CD14-positive monocyte (primary cell): ENCODE results near the gene ELMO1. TPM values are rescaled to one million over a fixed set of nuclear protein-coding genes. Genes with fewer than 3 reads are reported as not detected.

Experiments
- DNase-seq, 3 donors: peaks; one replicate each; pipeline ENCODE4 v3.0.0-alpha.2; 2011 to 2022
- H2AFZ ChIP-seq: 2 replicates; pipeline ENCODE4 v1.6.0; 2012; ENCODE audit warnings: mild to moderate bottlenecking, low read depth, low read length, inconsistent platforms; ENCODE audit not compliant: insufficient read depth, poor library complexity, severe bottlenecking
- H3K27ac ChIP-seq, 2 donors: 1 replicate in 1 of 2; 2 replicates in 1 of 2; pipeline ENCODE4 v1.5.1; 2012 to 2013; ENCODE audit warnings: low read length in 2 of 2, control low read depth in 1 of 2, inconsistent platforms in 1 of 2, low read depth in 1 of 2, mild to moderate bottlenecking in 1 of 2
- H3K27me3 ChIP-seq, 2 donors: one replicate each; pipeline versions ENCODE4 v1.6.0 to v1.6.1; 2011 to 2013; ENCODE audit warnings: low read length in 2 of 2; ENCODE audit not compliant: control insufficient read depth in 2 of 2, insufficient read depth in 2 of 2
- H3K36me3 ChIP-seq, 2 donors: replicated peaks in 1 of 2; 1 replicate in 1 of 2; 2 replicates in 1 of 2; pipeline versions ENCODE4 v1.5.1 to v1.6.1; 2012 to 2013; ENCODE audit warnings: low read length in 2 of 2, control low read depth in 1 of 2, inconsistent platforms in 1 of 2, mild to moderate bottlenecking in 1 of 2; ENCODE audit not compliant: insufficient read depth in 2 of 2, control insufficient read depth in 1 of 2
- H3K4me1 ChIP-seq, 2 donors: 1 replicate in 1 of 2; 2 replicates in 1 of 2; pipeline versions ENCODE4 v1.5.1 to v1.6.1; 2012 to 2013; ENCODE audit warnings: low read length in 2 of 2, control low read depth in 1 of 2, inconsistent platforms in 1 of 2, mild to moderate bottlenecking in 1 of 2, moderate library complexity in 1 of 2; ENCODE audit not compliant: insufficient read depth in 2 of 2, control insufficient read depth in 1 of 2
- H3K4me2 ChIP-seq: replicated peaks from 2 replicates; pipeline ENCODE3; 2012; ENCODE audit warnings: low read length, moderate library complexity, mild to moderate bottlenecking; ENCODE audit not compliant: poor library complexity, severe bottlenecking; ENCODE audit errors: extremely low read depth
- H3K4me3 ChIP-seq, 3 experiments: fragments of 200-600 bp in 1 of 3; sonication (generic) in 1 of 3; replicated peaks in 1 of 3; 1 replicate in 2 of 3; 2 replicates in 1 of 3; pipeline ENCODE4 v1.5.1; 2011 to 2013; ENCODE audit warnings: low read length in 3 of 3, mild to moderate bottlenecking in 3 of 3, control low read depth in 2 of 3, low read depth in 2 of 3, inconsistent platforms in 1 of 3, moderate library complexity in 1 of 3
- H3K79me2 ChIP-seq: 2 replicates; pipeline ENCODE4 v1.6.0; 2012; ENCODE audit warnings: mild to moderate bottlenecking, control low read depth, inconsistent platforms, low read length, moderate library complexity; ENCODE audit not compliant: insufficient read depth
- H3K9ac ChIP-seq: 2 replicates; pipeline ENCODE4 v1.6.0; 2017; ENCODE audit warnings: low read length, mild to moderate bottlenecking; ENCODE audit not compliant: insufficient read depth, poor library complexity, severe bottlenecking
- H3K9me3 ChIP-seq, 2 donors: replicated peaks in 1 of 2; 1 replicate in 1 of 2; 2 replicates in 1 of 2; pipeline versions ENCODE4 v1.5.1 to v1.6.1; 2012 to 2013; ENCODE audit warnings: low read length in 2 of 2, control low read depth in 1 of 2; ENCODE audit not compliant: control insufficient read depth in 1 of 2, insufficient read depth in 1 of 2
- H4K20me1 ChIP-seq: 2 replicates; pipeline ENCODE4 v1.6.0; 2012; ENCODE audit warnings: mild to moderate bottlenecking, low read length, control low read depth, moderate library complexity; ENCODE audit not compliant: insufficient read depth
- H3K27ac Mint-ChIP-seq, 7 donors: one replicate each; pipeline ENCODE4 v1.8.0; 2020; ENCODE audit warnings: mild to moderate bottlenecking in 7 of 7, mixed read lengths in 7 of 7, moderate library complexity in 6 of 7, inconsistent platforms in 2 of 7
- H3K27me3 Mint-ChIP-seq, 3 donors: one replicate each; pipeline ENCODE4 v1.8.0; 2021 to 2022; ENCODE audit warnings: low read depth in 3 of 3, mild to moderate bottlenecking in 3 of 3, mixed read lengths in 3 of 3, moderate library complexity in 3 of 3, inconsistent platforms in 1 of 3
- H3K36me3 Mint-ChIP-seq, 2 donors: one replicate each; pipeline ENCODE4 v1.8.0; 2020; ENCODE audit warnings: mixed read lengths in 2 of 2, inconsistent platforms in 1 of 2, mild to moderate bottlenecking in 1 of 2
- H3K4me1 Mint-ChIP-seq: one replicate; pipeline ENCODE4 v1.8.0; 2020; ENCODE audit warnings: mild to moderate bottlenecking, mixed read lengths
- H3K4me3 Mint-ChIP-seq, 2 donors: one replicate each; pipeline ENCODE4 v1.8.0; 2020; ENCODE audit warnings: mild to moderate bottlenecking in 2 of 2, mixed read lengths in 2 of 2, moderate library complexity in 1 of 2
- H3K9me3 Mint-ChIP-seq, 7 donors: one replicate each; pipeline ENCODE4 v1.8.0; 2020 to 2022; ENCODE audit warnings: mixed read lengths in 7 of 7, mild to moderate bottlenecking in 6 of 7, moderate library complexity in 6 of 7, inconsistent platforms in 2 of 7
- CTCF ChIP-seq: fragments of 200-600 bp; IDR thresholded peaks from one replicate; pipeline ENCODE4 v1.8.0; 2022; ENCODE audit warnings: antibody characterized with exemption, mild to moderate bottlenecking
- WGBS: methylation state at CpG from one replicate; pipeline ENCODE4 v1.1.5; 2013; ENCODE audit warnings: missing lambda C conversion rate; ENCODE audit not compliant: insufficient coverage; 5-methylcytosine and 5-hydroxymethylcytosine counted together
- intact Hi-C, 2 donors: fragments of 100-400 bp; cut with micrococcal nuclease; formaldehyde crosslinking; loops; one replicate each; pipeline versions ENCODE4 v1.15.0 to v1.15.1; 2023
- polyA plus RNA-seq, 3 donors: library from polyadenylated mRNA; depleted of rRNA in 1 of 3; unstranded in 2 of 3; stranded (reverse) in 1 of 3; fragments of 300-500 nt in 2 of 3; fragments of >200 nt in 1 of 3; fragmentation: Illumina TruSeq in 2 of 3; gene quantifications; 1 replicate in 2 of 3; 2 replicates in 1 of 3; pipeline ENCODE4 v1.2.3, GENCODE V29; 2012 to 2021

ELMO1 gene
- polyA plus RNA-seq, 3 donors, result 46.6 to 50.2 (median 46.7) TPM

GRCh38 chr7:37410305-37411229 lies 38.1 kb downstream of the ELMO1 start:
- Histone ChIP-seq H3K79me2 (peaks cover 86% of the 10 kb centered on the region), H3K4me2 (peak overlapping the region; percentile 32), H3K36me3 (peaks cover 0 to 8% of the 10 kb centered on the region in 2 donors), H3K27me3 (no peaks in the 10 kb centered on the region), H2AFZ (no peak overlapping the region), H3K9ac (no peak overlapping the region), H4K20me1 (peaks cover 57% of the 10 kb centered on the region), H3K4me1 (peaks cover 49 to 56% of the 10 kb centered on the region in 2 donors), H3K27ac (peak overlapping the region in 1 of 2 donors; percentile 63), H3K9me3 (peaks cover 0 to 3% of the 10 kb centered on the region in 2 donors), H3K4me3 (peak overlapping the region in 1 of 3 experiments; percentile 34)
- H3K27ac Mint-ChIP-seq, result peak overlapping the region; percentile 31 to 89 (median 75)
- peaks cover 2 to 7% (median 3%) of the 10 kb centered on the region in 7 donors for H3K9me3 Mint-ChIP-seq
- TF ChIP-seq CTCF, result no peak
- no peaks in the 10 kb centered on the region for H3K27me3 Mint-ChIP-seq
- peaks cover 59% of the 10 kb centered on the region for H3K4me1 Mint-ChIP-seq
- intact Hi-C loops, result no loop called here
- H3K36me3 Mint-ChIP-seq, result peaks cover 17 to 21% of the 10 kb centered on the region in 2 donors
- peak overlapping the region in 1 of 2 donors; percentile 28 for H3K4me3 Mint-ChIP-seq
- WGBS, result no CpG with 5 or more reads among the region's 1 CpG
- peak in 2 of 3 donors; percentile 29 to 41 for DNase-seq

- peaks cover 2 to 7% (median 3%) of the 10 kb centered on the region in 7 donors for H3K9me3 Mint-ChIP-seq
- H3K27me3 Mint-ChIP-seq, result no peaks in the 10 kb centered on the region
- H3K9ac ChIP-seq, result no peak overlapping the region
- peaks cover 16 to 27% of the 10 kb centered on the region in 2 donors for H3K36me3 Mint-ChIP-seq
- H3K27ac Mint-ChIP-seq, result peak overlapping the region; percentile 17 to 84 (median 43)
- peaks cover 86% of the 10 kb centered on the region for H3K79me2 ChIP-seq
- peaks cover 57% of the 10 kb centered on the region for H4K20me1 ChIP-seq
- H3K27me3 ChIP-seq, result no peaks in the 10 kb centered on the region
- H3K4me1 ChIP-seq, result peaks cover 49 to 57% of the 10 kb centered on the region in 2 donors
- no peak for DNase-seq
- peaks cover 0 to under 1% of the 10 kb centered on the region in 2 donors for H3K36me3 ChIP-seq
- peak overlapping the region in 1 of 2 donors; percentile 82 for H3K4me3 Mint-ChIP-seq
- H3K27ac ChIP-seq, result peak overlapping the region; percentile 43 to 63
- H3K4me3 ChIP-seq, result peak overlapping the region in 1 of 3 experiments; percentile 49
- H3K4me2 ChIP-seq, result peak overlapping the region; percentile 63
- 60% methylated on average over 1 of the region's 2 CpGs for WGBS
- H3K9me3 ChIP-seq, result peaks cover 0 to 3% of the 10 kb centered on the region in 2 donors
- intact Hi-C loops, result loop anchor here in 1 of 2 donors (5.0 kb wide), 1 partner anchor 38 kb away; the partner anchor contains the start of gene ELMO1
- peaks cover 64% of the 10 kb centered on the region for H3K4me1 Mint-ChIP-seq
- no peak for TF ChIP-seq CTCF
- H2AFZ ChIP-seq, result no peak overlapping the region
These were observed 39.2 kb downstream of the ELMO1 start for GRCh38 chr7:37409461-37409860.
